ENCODE results near the gene ZNF232. TPM values are rescaled to one million over a fixed set of nuclear protein-coding genes. Genes with fewer than 3 reads are reported as not detected.
"Not testable (repeated sequence)": the region's sequence is repeated elsewhere in the genome, so short reads cannot be mapped to it uniquely, and the experiment has no call there.

ZNF232 gene
- 10 to 100 TPM in 1 of 4 donors, 1 to 10 TPM in 3; 6.3 to 11.2 (median 8.3) TPM for polyA plus RNA-seq
- long read RNA-seq, donor 1 = 0 reads
- long read RNA-seq, donor 2, partial matches to known transcripts = 0 of 1 reads
- long read RNA-seq, donor 2, other reads (novel, unspliced or antisense) = 0 of 1 reads
- long read RNA-seq, donor 3, partial matches to known transcripts = 0 of 1 reads
- long read RNA-seq, donor 3, other reads (novel, unspliced or antisense) = 0 of 1 reads
- long read RNA-seq, donor 4 = 0 reads
- long read RNA-seq, donor 5 = 0 reads
- long read RNA-seq, donor 6 = 0 reads
- long read RNA-seq, donor 7, partial matches to known transcripts = 0 of 5 reads
- long read RNA-seq, donor 7, other reads (novel, unspliced or antisense) = 5 of 5 reads
- long read RNA-seq, donor 8 = 0 reads
- long read RNA-seq, donor 9, partial matches to known transcripts = 0 of 1 reads
- long read RNA-seq, donor 9, other reads (novel, unspliced or antisense) = 0 of 1 reads
- long read RNA-seq, donor 10, partial matches to known transcripts = 5 of 5 reads
- long read RNA-seq, donor 10, other reads (novel, unspliced or antisense) = 0 of 5 reads

DNA sequence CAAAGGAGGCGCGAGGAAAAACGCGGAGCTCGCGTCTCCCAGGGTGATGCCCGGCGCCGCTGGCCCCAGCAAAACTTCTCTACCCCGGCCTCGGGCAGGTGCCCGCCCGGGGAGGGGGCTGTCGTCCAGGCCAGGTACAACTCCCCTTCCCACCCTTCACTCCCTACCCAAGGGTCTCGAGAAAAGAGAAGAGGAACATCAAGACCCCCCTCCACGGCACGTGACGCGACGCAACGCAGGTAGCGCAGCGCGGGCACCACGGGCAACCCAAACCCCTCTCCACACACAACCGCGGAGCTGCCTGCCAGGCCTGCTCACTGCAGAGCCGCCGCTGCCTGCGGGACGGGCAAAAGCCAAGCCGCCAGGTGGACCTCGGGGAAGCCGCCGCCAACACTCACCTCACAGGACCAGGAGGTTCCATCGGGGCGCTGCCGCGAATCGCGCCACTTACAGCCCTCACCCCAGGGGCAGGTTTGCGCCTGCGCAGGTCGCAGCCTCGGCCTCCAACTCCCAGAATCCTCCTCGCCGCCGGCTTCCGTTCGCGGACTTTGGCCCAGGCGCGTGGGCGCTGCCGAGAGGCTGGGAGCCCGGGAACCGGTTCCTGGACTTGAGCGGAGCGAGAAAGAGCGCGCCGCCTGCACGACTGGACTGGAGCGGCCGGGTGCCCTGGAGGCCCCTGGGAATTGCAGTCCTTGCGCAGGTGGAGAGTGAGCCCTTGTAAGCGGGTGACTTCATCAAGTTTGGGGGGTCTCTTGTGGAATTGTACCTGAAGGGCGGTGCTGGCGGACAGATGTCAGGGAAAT lies at the start of gene ZNF232:
ZNF232 (minus strand) TSS at position 477 of the 803 bp plus-strand sequence; CDS start at position 421, 56 bp downstream.
- 0 to 1% (median 0%) methylated on average over 62 to 69 of the region's 69 CpGs for WGBS, 3 donors
- Histone ChIP-seq H3K27me3 (ENCODE audit: control insufficient read depth in 3 of 3, insufficient read depth in 3 of 3, low read length in 3 of 3) (peaks cover 6 to 23% (median 14%) of the 10 kb centered on the region in 3 donors), H3K9me3 (ENCODE audit: control insufficient read depth in 2 of 2, insufficient read depth in 1 of 2, low read depth in 1 of 2, low read length in 1 of 2) (peaks cover 0 to 14% of the 10 kb centered on the region in 2 donors), H3K4me1 (ENCODE audit: control insufficient read depth in 3 of 3, insufficient read depth in 2 of 3, low read depth in 1 of 3, low read length in 2 of 3) (peaks cover 0 to 8% (median 0%) of the 10 kb centered on the region in 3 donors), H3K27ac (ENCODE audit: low read depth in 1 of 3, low read length in 2 of 3) (peak within 1 kb of the TSS; percentile 43 to 84 (median 74)), H3K4me3 (ENCODE audit: low read depth in 1 of 3, low read length in 3 of 3) (peak within 1 kb of the TSS; percentile 52 to 84 (median 62)), H3K36me3 (ENCODE audit: control insufficient read depth in 3 of 3, insufficient read depth in 2 of 3, low read depth in 1 of 3, low read length in 3 of 3) (peaks cover 3 to 16% (median 5%) of the 10 kb centered on the region in 3 donors)
- no peak for FAIRE-seq
- DNase-seq = peak; percentile 98 to 99

DNA sequence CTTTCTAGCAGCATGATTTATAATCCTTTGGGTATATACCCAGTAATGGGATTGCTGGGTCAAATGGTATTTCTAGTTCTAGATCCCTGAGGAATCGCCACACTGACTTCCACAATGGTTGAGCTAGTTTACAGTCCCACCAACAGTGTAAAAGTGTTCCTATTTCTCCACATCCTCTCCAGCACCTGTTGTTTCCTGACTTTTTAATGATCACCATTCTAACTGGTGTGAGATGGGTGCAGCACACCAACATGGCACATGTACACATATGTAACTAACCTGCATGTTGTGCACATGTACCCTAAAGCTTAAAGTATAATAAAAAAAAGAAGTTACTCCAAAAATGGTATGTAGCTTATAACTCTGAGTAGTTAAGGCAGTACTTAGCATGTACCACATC lies 49.0 kb upstream of the ZNF232 start:
- H3K4me1 ChIP-seq (ENCODE audit: control insufficient read depth in 3 of 3, insufficient read depth in 2 of 3, low read depth in 1 of 3, low read length in 2 of 3); H3K36me3 ChIP-seq (ENCODE audit: control insufficient read depth in 3 of 3, insufficient read depth in 2 of 3, low read depth in 1 of 3, low read length in 3 of 3); DNase-seq; FAIRE-seq; H3K4me3 ChIP-seq (ENCODE audit: low read depth in 1 of 3, low read length in 3 of 3); H3K27me3 ChIP-seq (ENCODE audit: control insufficient read depth in 3 of 3, insufficient read depth in 3 of 3, low read length in 3 of 3); H3K9me3 ChIP-seq (ENCODE audit: control insufficient read depth in 2 of 2, insufficient read depth in 1 of 2, low read depth in 1 of 2, low read length in 1 of 2); H3K27ac ChIP-seq (ENCODE audit: low read depth in 1 of 3, low read length in 2 of 3): not testable (repeated sequence)
- 33 to 80% (median 70%) methylated on average over 1 of the region's 1 CpG for WGBS, 3 donors

DNA sequence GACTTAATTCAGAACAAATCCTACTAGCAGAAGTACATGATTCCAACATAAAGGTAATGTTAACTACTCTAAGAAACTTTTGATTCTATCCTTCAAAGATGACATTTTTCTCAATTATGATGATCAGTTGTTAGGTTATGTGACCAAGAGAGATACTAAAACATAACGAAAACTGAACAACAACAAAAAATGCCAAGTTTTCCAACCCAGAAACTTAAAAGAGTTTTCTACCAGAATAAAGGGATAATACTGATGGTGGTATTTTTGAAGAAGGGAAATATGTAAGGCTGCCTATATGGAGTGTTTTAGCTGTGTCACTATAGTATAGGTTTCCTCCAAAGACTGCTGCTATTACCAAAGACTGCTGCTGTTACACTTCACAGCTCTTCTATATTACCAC lies 34.4 kb upstream of the ZNF232 start:
- DNase-seq; H3K4me1 ChIP-seq (ENCODE audit: control insufficient read depth in 3 of 3, insufficient read depth in 2 of 3, low read depth in 1 of 3, low read length in 2 of 3); H3K36me3 ChIP-seq (ENCODE audit: control insufficient read depth in 3 of 3, insufficient read depth in 2 of 3, low read depth in 1 of 3, low read length in 3 of 3); H3K27ac ChIP-seq (ENCODE audit: low read depth in 1 of 3, low read length in 2 of 3); H3K4me3 ChIP-seq (ENCODE audit: low read depth in 1 of 3, low read length in 3 of 3); FAIRE-seq; H3K9me3 ChIP-seq (ENCODE audit: control insufficient read depth in 2 of 2, insufficient read depth in 1 of 2, low read depth in 1 of 2, low read length in 1 of 2); H3K27me3 ChIP-seq (ENCODE audit: control insufficient read depth in 3 of 3, insufficient read depth in 3 of 3, low read length in 3 of 3): not testable (repeated sequence)
- WGBS, 3 donors = 76 to 88% (median 82%) methylated on average over 1 of the region's 1 CpG

DNA sequence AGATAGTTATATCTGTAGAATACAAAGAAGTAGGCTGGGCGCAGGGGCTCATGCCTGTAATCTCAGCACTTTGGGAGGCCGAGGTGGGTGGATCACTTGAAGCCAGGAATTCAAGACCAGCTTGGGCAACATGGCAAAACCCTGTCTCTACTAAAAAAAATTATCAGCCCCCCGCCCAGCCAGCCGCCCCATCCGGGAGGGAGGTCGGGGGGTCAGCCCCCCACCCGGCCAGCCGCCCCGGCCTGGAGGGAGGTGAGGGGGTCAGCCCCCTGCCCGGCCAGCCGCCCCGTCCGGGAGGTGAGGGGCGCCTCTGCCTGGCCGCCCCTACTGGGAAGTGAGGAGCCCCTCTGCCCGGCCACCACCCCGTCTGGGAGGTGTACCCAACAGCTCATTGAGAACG lies 31.2 kb upstream of the ZNF232 start:
- not testable (repeated sequence) for FAIRE-seq; H3K27ac ChIP-seq (ENCODE audit: low read depth in 1 of 3, low read length in 2 of 3); H3K4me3 ChIP-seq (ENCODE audit: low read depth in 1 of 3, low read length in 3 of 3); H3K9me3 ChIP-seq (ENCODE audit: control insufficient read depth in 2 of 2, insufficient read depth in 1 of 2, low read depth in 1 of 2, low read length in 1 of 2); H3K36me3 ChIP-seq (ENCODE audit: control insufficient read depth in 3 of 3, insufficient read depth in 2 of 3, low read depth in 1 of 3, low read length in 3 of 3); DNase-seq; H3K27me3 ChIP-seq (ENCODE audit: control insufficient read depth in 3 of 3, insufficient read depth in 3 of 3, low read length in 3 of 3); H3K4me1 ChIP-seq (ENCODE audit: control insufficient read depth in 3 of 3, insufficient read depth in 2 of 3, low read depth in 1 of 3, low read length in 2 of 3)
- WGBS, 3 donors = 88 to 92% (median 91%) methylated on average over 10 to 15 of the region's 18 CpGs

DNA sequence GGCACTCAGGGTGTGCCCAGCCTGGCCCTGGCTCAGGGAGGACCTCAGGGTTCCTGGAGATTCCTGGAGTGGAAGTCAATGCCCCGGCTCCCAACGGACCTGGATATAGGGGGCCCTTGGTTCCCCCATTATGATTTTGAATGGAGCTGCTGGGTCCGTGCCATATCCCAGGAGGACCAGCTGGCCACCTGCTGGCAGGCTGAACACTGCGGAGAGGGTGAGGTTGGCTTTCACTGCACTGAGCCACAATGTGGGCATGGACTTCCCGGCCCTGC lies 27.7 kb upstream of the ZNF232 start:
- no peaks in the 10 kb centered on the region for H3K36me3 ChIP-seq (ENCODE audit: control insufficient read depth in 3 of 3, insufficient read depth in 2 of 3, low read depth in 1 of 3, low read length in 3 of 3)
- DNase-seq = no peak
- no peaks in the 10 kb centered on the region for H3K27me3 ChIP-seq (ENCODE audit: control insufficient read depth in 3 of 3, insufficient read depth in 3 of 3, low read length in 3 of 3)
- no peaks in the 10 kb centered on the region for H3K9me3 ChIP-seq (ENCODE audit: control insufficient read depth in 2 of 2, insufficient read depth in 1 of 2, low read depth in 1 of 2, low read length in 1 of 2)
- no peak for FAIRE-seq
- no peak overlapping the region for H3K4me3 ChIP-seq (ENCODE audit: low read depth in 1 of 3, low read length in 3 of 3)
- H3K27ac ChIP-seq (ENCODE audit: low read depth in 1 of 3, low read length in 2 of 3) = no peak overlapping the region
- H3K4me1 ChIP-seq (ENCODE audit: control insufficient read depth in 3 of 3, insufficient read depth in 2 of 3, low read depth in 1 of 3, low read length in 2 of 3) = no peaks in the 10 kb centered on the region
- 68 to 89% (median 77%) methylated on average over 5 of the region's 5 CpGs for WGBS, 3 donors

DNA sequence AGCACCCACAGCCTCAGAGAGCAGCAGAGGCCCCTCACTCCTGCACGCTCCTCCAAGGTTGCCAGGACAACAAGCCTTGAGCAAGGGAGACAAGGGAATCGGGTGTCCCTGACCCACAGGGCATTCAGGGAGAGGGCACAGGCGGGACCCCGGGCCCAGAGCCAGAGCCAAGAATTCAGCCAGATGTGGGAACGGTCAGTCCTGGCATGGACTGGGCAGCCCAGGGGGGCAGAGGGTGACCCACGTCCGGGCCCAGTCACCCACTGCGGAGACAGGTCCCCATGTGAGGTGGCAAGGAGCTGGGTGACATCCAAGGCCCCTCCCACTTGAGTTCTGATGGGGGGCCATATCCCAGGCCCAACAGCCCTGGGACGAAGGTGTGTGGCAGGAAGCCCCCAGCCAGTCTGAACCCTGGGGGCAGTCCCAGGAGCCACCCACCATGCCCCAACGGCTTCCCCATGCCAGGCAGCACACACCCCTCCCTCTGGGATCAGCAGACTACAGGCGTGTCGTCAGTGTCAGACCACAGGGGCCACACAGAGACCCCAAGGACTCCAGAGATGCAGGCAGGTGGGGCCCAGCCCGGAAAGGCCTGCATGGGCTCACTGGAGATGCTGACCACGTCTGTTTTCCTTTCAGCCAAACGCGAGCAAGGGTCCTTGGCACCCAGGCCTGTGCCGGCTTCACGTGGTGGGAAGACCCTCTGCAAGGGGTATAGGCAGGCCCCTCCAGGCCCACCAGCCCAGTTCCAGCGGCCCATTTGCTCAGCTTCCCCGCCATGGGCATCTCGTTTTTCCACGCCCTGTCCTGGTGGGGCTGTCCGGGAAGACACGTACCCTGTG lies 27.2 kb upstream of the ZNF232 start:
- Histone ChIP-seq H3K4me3 (ENCODE audit: low read depth in 1 of 3, low read length in 3 of 3) (no peak overlapping the region), H3K9me3 (ENCODE audit: control insufficient read depth in 2 of 2, insufficient read depth in 1 of 2, low read depth in 1 of 2, low read length in 1 of 2) (no peaks in the 10 kb centered on the region), H3K36me3 (ENCODE audit: control insufficient read depth in 3 of 3, insufficient read depth in 2 of 3, low read depth in 1 of 3, low read length in 3 of 3) (no peaks in the 10 kb centered on the region), H3K27me3 (ENCODE audit: control insufficient read depth in 3 of 3, insufficient read depth in 3 of 3, low read length in 3 of 3) (no peaks in the 10 kb centered on the region), H3K4me1 (ENCODE audit: control insufficient read depth in 3 of 3, insufficient read depth in 2 of 3, low read depth in 1 of 3, low read length in 2 of 3) (no peaks in the 10 kb centered on the region), H3K27ac (ENCODE audit: low read depth in 1 of 3, low read length in 2 of 3) (no peak overlapping the region)
- no peak for FAIRE-seq
- 85 to 90% (median 89%) methylated on average over 24 of the region's 24 CpGs for WGBS, 3 donors
- DNase-seq = no peak

DNA sequence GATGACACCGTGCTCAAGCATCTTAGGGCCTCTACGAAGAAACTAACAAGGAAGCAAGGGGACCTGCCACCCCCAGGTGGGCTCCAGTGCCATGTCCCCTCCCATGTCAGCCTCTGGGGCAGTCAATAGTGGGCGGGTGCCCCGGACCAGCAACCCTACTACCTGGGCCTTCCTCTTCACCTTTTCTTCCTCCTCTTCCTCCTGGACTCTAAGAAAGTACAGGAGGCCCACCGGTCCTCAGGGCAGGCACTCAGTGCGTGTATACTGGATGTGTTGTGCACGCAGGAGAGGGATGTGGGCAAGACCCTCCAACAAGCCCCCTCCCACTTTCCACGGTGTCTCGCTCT lies 26.5 kb upstream of the ZNF232 start:
- not testable (repeated sequence) for DNase-seq; H3K36me3 ChIP-seq (ENCODE audit: control insufficient read depth in 3 of 3, insufficient read depth in 2 of 3, low read depth in 1 of 3, low read length in 3 of 3); H3K4me1 ChIP-seq (ENCODE audit: control insufficient read depth in 3 of 3, insufficient read depth in 2 of 3, low read depth in 1 of 3, low read length in 2 of 3); H3K4me3 ChIP-seq (ENCODE audit: low read depth in 1 of 3, low read length in 3 of 3); H3K27me3 ChIP-seq (ENCODE audit: control insufficient read depth in 3 of 3, insufficient read depth in 3 of 3, low read length in 3 of 3); H3K9me3 ChIP-seq (ENCODE audit: control insufficient read depth in 2 of 2, insufficient read depth in 1 of 2, low read depth in 1 of 2, low read length in 1 of 2); H3K27ac ChIP-seq (ENCODE audit: low read depth in 1 of 3, low read length in 2 of 3); FAIRE-seq
- 88 to 96% (median 90%) methylated on average over 9 of the region's 9 CpGs for WGBS, 3 donors
